ENCODE measurements around the gene TNFRSF8. TPM values are rescaled to one million over a fixed set of nuclear protein-coding genes. Genes with fewer than 3 reads are reported as not detected.

Gene TNFRSF8
- total and polyA plus RNA-seq, 12 donors = 0.17 to 0.61 (median 0.42) TPM; not detected in 1

DNA sequence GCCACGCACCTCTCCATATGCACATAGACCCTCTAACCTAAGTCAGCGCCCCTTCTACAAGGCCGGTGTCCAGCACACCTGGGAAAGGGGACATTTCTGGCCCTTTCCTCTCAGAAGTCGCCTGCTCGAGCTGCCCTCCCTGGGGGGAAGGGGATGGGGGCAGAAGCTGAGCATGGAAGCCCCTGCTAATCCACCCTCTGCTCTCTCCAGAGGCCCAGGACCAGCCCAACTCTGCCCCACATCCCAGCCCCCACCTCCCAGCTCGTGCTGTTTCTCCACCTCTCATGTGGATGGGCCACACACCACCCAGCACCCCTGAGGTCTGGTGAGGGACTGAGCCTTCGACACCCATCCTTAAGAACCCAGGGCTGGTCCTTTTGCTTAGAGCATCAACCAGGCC, 118.5 kb downstream of the TNFRSF8 start:
- WGBS, 4 donors = 89 to 93% (median 91%) methylated on average over 5 to 7 of the region's 7 CpGs
- no peaks in the 10 kb centered on the region for H3K9me3 ChIP-seq (replicated peaks in 1 of 3)
- TF ChIP-seq, protein P1, sequence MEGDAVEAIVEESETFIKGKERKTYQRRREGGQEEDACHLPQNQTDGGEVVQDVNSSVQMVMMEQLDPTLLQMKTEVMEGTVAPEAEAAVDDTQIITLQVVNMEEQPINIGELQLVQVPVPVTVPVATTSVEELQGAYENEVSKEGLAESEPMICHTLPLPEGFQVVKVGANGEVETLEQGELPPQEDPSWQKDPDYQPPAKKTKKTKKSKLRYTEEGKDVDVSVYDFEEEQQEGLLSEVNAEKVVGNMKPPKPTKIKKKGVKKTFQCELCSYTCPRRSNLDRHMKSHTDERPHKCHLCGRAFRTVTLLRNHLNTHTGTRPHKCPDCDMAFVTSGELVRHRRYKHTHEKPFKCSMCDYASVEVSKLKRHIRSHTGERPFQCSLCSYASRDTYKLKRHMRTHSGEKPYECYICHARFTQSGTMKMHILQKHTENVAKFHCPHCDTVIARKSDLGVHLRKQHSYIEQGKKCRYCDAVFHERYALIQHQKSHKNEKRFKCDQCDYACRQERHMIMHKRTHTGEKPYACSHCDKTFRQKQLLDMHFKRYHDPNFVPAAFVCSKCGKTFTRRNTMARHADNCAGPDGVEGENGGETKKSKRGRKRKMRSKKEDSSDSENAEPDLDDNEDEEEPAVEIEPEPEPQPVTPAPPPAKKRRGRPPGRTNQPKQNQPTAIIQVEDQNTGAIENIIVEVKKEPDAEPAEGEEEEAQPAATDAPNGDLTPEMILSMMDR (IDR thresholded peaks at IDR 0.05) = no peak
- no peak for TF ChIP-seq POLR2A (IDR thresholded peaks at IDR 0.05)
- no peak for DNase-seq
- H3K4me1 ChIP-seq (replicated peaks in 1 of 2) = peaks cover 19 to 74% of the 10 kb centered on the region in 2 donors
- no peaks in the 10 kb centered on the region for H3K36me3 ChIP-seq (replicated peaks in 1 of 2)
- no peak overlapping the region for H3K4me3 ChIP-seq
- intact Hi-C loops (cut with DNase I) = no loop called here
- H3K27me3 ChIP-seq = no peaks in the 10 kb centered on the region
- H3K27ac ChIP-seq = peak overlapping the region in 2 of 5 donors; percentile 85 to 88

DNA sequence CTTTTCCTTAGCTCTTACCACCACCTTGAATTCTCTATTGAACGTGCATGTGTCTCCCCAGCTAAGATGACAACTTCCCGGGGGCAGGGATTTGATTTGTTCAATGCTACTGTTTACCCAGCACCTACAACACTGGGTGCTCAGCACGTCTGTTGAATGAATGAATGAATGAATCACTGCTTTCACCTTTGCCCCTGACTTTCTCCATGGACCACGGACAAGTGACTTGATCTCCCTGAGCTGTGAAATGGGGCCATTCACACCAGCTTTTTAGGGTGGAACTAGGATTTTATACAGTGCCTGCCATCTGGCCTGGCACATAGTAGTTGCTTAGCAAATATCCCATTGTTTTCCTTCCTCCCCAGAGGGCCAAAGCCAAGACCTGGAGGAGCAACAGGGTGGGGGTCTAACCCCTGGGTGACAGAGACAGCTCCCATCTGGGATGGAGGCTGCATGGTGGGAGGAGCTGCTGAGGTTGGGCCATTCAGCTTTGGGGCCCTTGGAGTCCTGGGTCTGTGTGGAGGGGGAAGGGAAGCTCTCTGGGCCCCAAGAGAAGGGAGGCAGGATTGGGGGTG, 119.4 kb downstream of the TNFRSF8 start:
- WGBS, 4 donors = 58 to 69% (median 63%) methylated on average over 4 of the region's 4 CpGs
- H3K9me3 ChIP-seq (replicated peaks in 1 of 3) = no peaks in the 10 kb centered on the region
- H3K4me1 ChIP-seq (replicated peaks in 1 of 2) = peaks cover 19 to 72% of the 10 kb centered on the region in 2 donors
- peak overlapping the region in 3 of 5 donors; percentile 31 to 88 (median 85) for H3K27ac ChIP-seq
- no peaks in the 10 kb centered on the region for H3K36me3 ChIP-seq (replicated peaks in 1 of 2)
- H3K4me3 ChIP-seq = no peak overlapping the region
- H3K27me3 ChIP-seq = no peaks in the 10 kb centered on the region
- DNase-seq = no peak
- intact Hi-C loops (cut with DNase I) = no loop called here
- TF ChIP-seq POLR2A (IDR thresholded peaks at IDR 0.05) = no peak
- TF ChIP-seq, protein P1 (IDR thresholded peaks at IDR 0.05) = no peak

DNA sequence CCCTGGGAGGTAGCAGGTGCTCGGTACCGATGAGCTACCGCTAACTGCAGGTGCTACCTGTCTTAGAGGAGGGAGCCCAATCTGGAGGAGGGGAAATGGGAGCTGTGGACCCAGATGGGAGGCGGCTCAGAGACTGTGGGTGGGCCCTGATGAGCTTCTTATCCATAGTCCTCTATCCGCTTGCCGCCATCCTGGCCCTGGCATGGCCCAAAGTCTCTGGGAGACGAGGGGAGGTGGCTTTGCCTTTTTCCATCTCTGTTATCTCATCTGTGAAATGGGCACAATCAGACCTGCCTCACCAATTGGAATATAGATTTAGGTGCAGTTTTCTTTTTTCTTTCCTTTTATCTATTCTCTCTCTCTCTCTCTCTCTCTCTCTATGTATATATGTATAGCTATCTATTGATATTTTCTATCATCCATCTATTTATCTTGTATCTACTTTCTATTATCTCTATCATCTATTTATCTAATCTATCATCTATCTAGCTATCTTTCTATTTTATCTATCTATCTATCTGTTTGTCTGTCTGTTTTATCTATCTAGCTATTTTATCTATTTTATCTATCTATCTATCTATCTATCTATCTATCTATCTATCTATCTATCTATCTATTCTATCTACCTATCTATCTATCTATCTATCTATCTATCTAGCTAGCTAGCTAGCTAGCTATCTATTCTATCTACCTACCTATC, 120.1 kb downstream of the TNFRSF8 start:
- Histone ChIP-seq H3K4me1 (replicated peaks in 1 of 2) (peaks cover 19 to 70% of the 10 kb centered on the region in 2 donors), H3K36me3 (replicated peaks in 1 of 2) (no peaks in the 10 kb centered on the region), H3K4me3 (no peak overlapping the region), H3K9me3 (replicated peaks in 1 of 3) (no peaks in the 10 kb centered on the region), H3K27me3 (no peaks in the 10 kb centered on the region), H3K27ac (peak overlapping the region in 3 of 5 donors; percentile 39 to 93 (median 88))
- no peak for DNase-seq
- 79 to 95% (median 92%) methylated on average over 7 of the region's 7 CpGs for WGBS, 4 donors
- no peak for TF ChIP-seq POLR2A (IDR thresholded peaks at IDR 0.05)
- TF ChIP-seq, protein P1 (IDR thresholded peaks at IDR 0.05) = no peak
- intact Hi-C loops (cut with DNase I) = no loop called here

DNA sequence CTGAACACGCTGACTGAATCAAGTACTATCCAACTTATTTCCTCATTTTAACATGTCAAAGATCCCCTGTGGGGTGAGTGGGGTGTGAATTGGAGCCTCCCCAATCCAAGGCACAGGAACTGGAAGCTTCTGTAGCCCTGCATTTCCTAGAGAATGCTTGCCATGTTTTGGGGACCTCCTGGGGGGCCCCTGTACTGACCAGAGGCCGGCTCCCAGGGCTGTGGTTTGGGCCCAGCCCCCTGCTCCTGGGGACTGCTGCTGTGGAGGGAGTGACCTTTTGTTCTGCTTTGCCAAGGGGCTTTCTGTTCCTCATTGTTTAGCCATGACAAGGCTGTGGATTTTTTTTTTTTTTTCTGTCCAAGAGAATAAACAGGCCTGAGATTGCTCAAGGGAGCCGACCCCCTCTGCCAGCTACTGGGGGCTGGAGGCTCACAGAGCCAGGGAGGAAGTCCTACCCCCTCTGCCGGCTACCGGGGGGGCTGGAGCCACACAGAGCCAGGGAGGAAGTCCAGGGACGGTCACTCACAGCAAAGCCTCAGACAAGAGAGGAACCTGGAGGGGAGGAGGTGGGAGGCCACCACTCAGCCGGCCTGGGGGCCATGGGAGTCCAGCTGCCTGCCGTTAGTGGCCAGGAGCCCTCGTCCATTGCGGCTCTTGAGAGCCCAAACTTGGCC, 121.0 kb downstream of the TNFRSF8 start:
- H3K36me3 ChIP-seq (replicated peaks in 1 of 2) = no peaks in the 10 kb centered on the region
- peaks cover 19 to 72% of the 10 kb centered on the region in 2 donors for H3K4me1 ChIP-seq (replicated peaks in 1 of 2)
- H3K27ac ChIP-seq = peak overlapping the region; percentile 70 to 93 (median 79)
- peak overlapping the region in 1 of 4 donors; percentile 23 for H3K4me3 ChIP-seq
- 20 to 50% (median 32%) methylated on average over 3 to 10 of the region's 10 CpGs for WGBS, 4 donors
- peak; percentile 64 to 89 (median 80) for DNase-seq
- intact Hi-C loops (cut with DNase I) = no loop called here
- H3K9me3 ChIP-seq (replicated peaks in 1 of 3) = no peaks in the 10 kb centered on the region
- TF ChIP-seq, protein P1 (IDR thresholded peaks at IDR 0.05) = peak in 2 of 6 experiments; percentile 10 to 41
- TF ChIP-seq POLR2A (IDR thresholded peaks at IDR 0.05) = peak in 1 of 2 donors; percentile 39
- no peaks in the 10 kb centered on the region for H3K27me3 ChIP-seq

Data from adrenal gland (tissue), 12 donors.